Breast epithelium (tissue), 4 donors: Measurements from ENCODE around the gene ELMO1. TPM values are rescaled to one million over a fixed set of nuclear protein-coding genes. Genes with fewer than 3 reads are reported as not detected.

ENCODE experiments used
- DNase-seq, 2 donors: peaks; one replicate each; pipeline ENCODE4 v3.0.0-alpha.2; 2019; ENCODE audit warnings: low spot score in 2 of 2
- H3K27ac ChIP-seq, 2 donors: fragments of 200-600 bp; sonication (generic) in 1 of 2; one replicate each; pipeline ENCODE4 v1.5.1; 2016 to 2019; ENCODE audit warnings: mild to moderate bottlenecking in 1 of 2
- H3K27me3 ChIP-seq, 2 donors: fragments of 200-600 bp; sonication (generic) in 1 of 2; one replicate each; pipeline versions ENCODE4 v1.5.1 to v1.6.0; 2017 to 2019; ENCODE audit warnings: control low read depth in 1 of 2, mild to moderate bottlenecking in 1 of 2
- H3K36me3 ChIP-seq: fragments of 200-600 bp; one replicate; pipeline ENCODE4 v1.5.1; 2019
- H3K4me1 ChIP-seq, 2 donors: fragments of 200-600 bp; sonication (generic); one replicate each; pipeline ENCODE4 v1.5.1; 2016 to 2019; ENCODE audit warnings: control low read depth in 1 of 2
- H3K4me3 ChIP-seq, 3 donors: fragments of 200-600 bp; sonication (generic); 1 replicate in 2 of 3; 2 replicates in 1 of 3; pipeline ENCODE4 v1.5.1; 2016 to 2019; ENCODE audit warnings: mild to moderate bottlenecking in 3 of 3, moderate library complexity in 2 of 3
- H3K9me3 ChIP-seq, 2 donors: fragments of 200-600 bp; sonication (generic) in 1 of 2; one replicate each; pipeline ENCODE4 v1.5.1; 2016 to 2019; ENCODE audit warnings: control low read depth in 1 of 2
- CTCF ChIP-seq, 3 donors: fragments of 450-650 bp; IDR thresholded peaks; one replicate each; pipeline ENCODE4 v1.5.1; 2016 to 2017; ENCODE audit warnings: antibody characterized with exemption in 3 of 3, mild to moderate bottlenecking in 3 of 3, moderate library complexity in 3 of 3
- POLR2A ChIP-seq: fragments of 450-650 bp; IDR thresholded peaks from one replicate; pipeline ENCODE4 v1.6.1; 2016; ENCODE audit warnings: antibody characterized with exemption, mild to moderate bottlenecking, moderate library complexity
- POLR2AphosphoS5 ChIP-seq, 3 donors: sonication (generic); formaldehyde crosslinking; IDR thresholded peaks; one replicate each; pipeline ENCODE4 v1.6.1; 2017; ENCODE audit warnings: antibody characterized with exemption in 3 of 3
- intact Hi-C: fragments of 100-400 bp; cut with DNase I; formaldehyde crosslinking; loops from one replicate; pipeline ENCODE4 v1.15.1; 2023; ENCODE audit warnings: low total_unique reads
- total RNA-seq, 3 donors: library from RNA; depleted of rRNA; stranded (reverse); fragments of >200 nt; gene quantifications; one replicate each; pipeline ENCODE4 v1.1.0, GENCODE V29; 2016

ELMO1 gene
- total RNA-seq, 3 donors from 2014 or later = 49.5 to 110 (median 66.9) TPM

GRCh38 chr7:37180828-37181549 is 267.7 kb downstream of the ELMO1 start:
- Histone ChIP-seq H3K9me3 (no peaks in the 10 kb centered on the region), H3K27me3 (no peaks in the 10 kb centered on the region), H3K4me3 (no peak overlapping the region), H3K36me3 (no peaks in the 10 kb centered on the region), H3K4me1 (no peaks in the 10 kb centered on the region), H3K27ac (no peak overlapping the region)
- TF ChIP-seq POLR2A = no peak
- no peak for TF ChIP-seq CTCF (IDR thresholded peaks at IDR 0.05)
- TF ChIP-seq POLR2AphosphoS5 (IDR thresholded peaks at IDR 0.05) = no peak
- intact Hi-C loops = loop anchor here (5.0 kb wide), 1 partner anchor 549 kb away; no protein-coding TSS in a partner anchor
- no peak for DNase-seq

- no peaks in the 10 kb centered on the region for H3K27me3 ChIP-seq
- no peaks in the 10 kb centered on the region for H3K36me3 ChIP-seq
- no peak for DNase-seq
- intact Hi-C loops = loop anchor here (10.0 kb wide), 1 partner anchor 201 kb away; no protein-coding TSS in a partner anchor
- no peaks in the 10 kb centered on the region for H3K4me1 ChIP-seq
- H3K9me3 ChIP-seq = no peaks in the 10 kb centered on the region
- no peak overlapping the region for H3K27ac ChIP-seq
- H3K4me3 ChIP-seq = no peak overlapping the region
- no peak for TF ChIP-seq POLR2AphosphoS5 (IDR thresholded peaks at IDR 0.05)
- no peak for TF ChIP-seq CTCF (IDR thresholded peaks at IDR 0.05)
Observed at GRCh38 chr7:37176079-37176478, 272.6 kb downstream of the ELMO1 start.

GRCh38 chr7:37174460-37174859 is 274.2 kb downstream of the ELMO1 start:
- no peaks in the 10 kb centered on the region for H3K4me1 ChIP-seq
- H3K36me3 ChIP-seq = no peaks in the 10 kb centered on the region
- no peak overlapping the region for H3K4me3 ChIP-seq
- no peaks in the 10 kb centered on the region for H3K27me3 ChIP-seq
- H3K27ac ChIP-seq = no peak overlapping the region
- no peak for DNase-seq
- intact Hi-C loops = loop anchor here (10.0 kb wide), 1 partner anchor 200 kb away; no protein-coding TSS in a partner anchor
- TF ChIP-seq CTCF (IDR thresholded peaks at IDR 0.05) (no peak), POLR2A (no peak), POLR2AphosphoS5 (IDR thresholded peaks at IDR 0.05) (no peak)
- no peaks in the 10 kb centered on the region for H3K9me3 ChIP-seq

GRCh38 chr7:37173670-37174069 is 275.0 kb downstream of the ELMO1 start:
- H3K36me3 ChIP-seq = no peaks in the 10 kb centered on the region
- no peaks in the 10 kb centered on the region for H3K9me3 ChIP-seq

More at GRCh38 chr7:37173670-37174069, 275.0 kb downstream of the ELMO1 start:
- intact Hi-C loops = loop anchor here (10.0 kb wide), 1 partner anchor 199 kb away; no protein-coding TSS in a partner anchor
- Histone ChIP-seq H3K27me3 (no peaks in the 10 kb centered on the region), H3K4me3 (no peak overlapping the region), H3K4me1 (no peaks in the 10 kb centered on the region), H3K27ac (no peak overlapping the region)
- no peak for DNase-seq
- TF ChIP-seq CTCF (IDR thresholded peaks at IDR 0.05) = no peak
- no peak for TF ChIP-seq POLR2A
- no peak for TF ChIP-seq POLR2AphosphoS5 (IDR thresholded peaks at IDR 0.05)
